HG03135 (cell line): ENCODE data around the gene RNASE13.
"Not testable (repeated sequence)": the region's sequence is repeated elsewhere in the genome, so short reads cannot be mapped to it uniquely, and the experiment has no call there.

Experiments
- ATAC-seq: cut with Tn5 transposase; IDR thresholded peaks from one replicate; pipeline ENCODE4 v1.9.1; 2021; ENCODE audit warnings: mild to moderate bottlenecking, moderate library complexity; ENCODE audit not compliant: unreplicated experiment

Gene RNASE13

GRCh38 chr14:21023817-21024584 lies 10.6 kb downstream of the RNASE13 start:
- no peak for ATAC-seq

GRCh38 chr14:21023174-21023573 lies 11.4 kb downstream of the RNASE13 start:
- no peak for ATAC-seq

- no peak for ATAC-seq
These were observed 11.9 kb downstream of the RNASE13 start for GRCh38 chr14:21022686-21023085.

DNA sequence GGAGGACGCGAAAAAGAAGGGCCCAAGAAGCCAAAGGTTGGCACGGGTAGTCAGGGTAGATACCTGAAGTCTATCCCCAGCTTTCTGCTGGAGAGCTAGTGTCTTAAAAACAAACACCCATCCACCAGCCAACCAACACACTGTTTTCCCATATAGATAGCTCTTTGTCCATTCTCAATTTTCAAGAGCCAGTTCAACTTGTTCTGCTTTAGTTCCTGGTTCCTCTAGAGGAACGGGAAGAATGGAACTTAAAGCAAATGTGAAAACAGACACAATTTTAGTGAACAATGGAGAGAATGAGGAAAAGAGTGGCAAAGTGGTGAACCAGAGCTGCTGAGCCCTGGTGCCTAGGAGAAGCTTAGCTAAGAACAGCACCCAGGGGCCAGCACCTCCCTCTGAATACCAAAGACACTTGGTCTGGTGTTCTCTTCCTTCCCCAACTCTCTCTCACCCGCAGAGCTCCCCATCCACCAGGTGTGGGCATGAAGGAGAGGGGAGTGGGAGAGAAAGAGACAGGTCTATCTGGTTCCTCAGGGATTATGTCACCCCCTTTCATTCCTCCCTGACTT lies 13.5 kb downstream of the RNASE13 start:
- ATAC-seq, result no peak

GRCh38 chr14:21019366-21019765 lies 15.2 kb downstream of the RNASE13 start:
- ATAC-seq, result no peak

DNA sequence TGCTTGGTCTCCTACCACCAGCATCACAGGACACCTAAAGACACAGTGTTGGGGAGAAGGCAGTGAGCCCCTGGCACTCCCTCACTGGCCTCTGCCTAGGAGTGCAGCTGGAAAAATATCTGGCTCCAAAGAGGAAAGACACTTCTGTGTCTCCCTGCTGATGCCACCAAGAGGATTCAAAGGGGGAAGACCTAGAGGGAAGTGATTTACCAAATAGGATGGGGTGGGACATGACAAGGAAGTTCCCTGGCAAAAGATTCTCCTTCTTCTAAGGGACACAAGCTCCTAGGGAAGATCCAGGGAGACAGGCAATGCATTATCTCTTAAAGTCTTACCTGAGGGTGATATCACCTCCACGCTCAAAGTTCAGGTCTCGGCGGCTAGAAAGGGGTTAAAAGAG lies 15.8 kb downstream of the RNASE13 start:
- ATAC-seq, result no peak

GRCh38 chr14:21018286-21018685 lies 16.3 kb downstream of the RNASE13 start:
- no peak for ATAC-seq

- no peak for ATAC-seq
These were observed 16.9 kb downstream of the RNASE13 start for GRCh38 chr14:21017528-21018245.

DNA sequence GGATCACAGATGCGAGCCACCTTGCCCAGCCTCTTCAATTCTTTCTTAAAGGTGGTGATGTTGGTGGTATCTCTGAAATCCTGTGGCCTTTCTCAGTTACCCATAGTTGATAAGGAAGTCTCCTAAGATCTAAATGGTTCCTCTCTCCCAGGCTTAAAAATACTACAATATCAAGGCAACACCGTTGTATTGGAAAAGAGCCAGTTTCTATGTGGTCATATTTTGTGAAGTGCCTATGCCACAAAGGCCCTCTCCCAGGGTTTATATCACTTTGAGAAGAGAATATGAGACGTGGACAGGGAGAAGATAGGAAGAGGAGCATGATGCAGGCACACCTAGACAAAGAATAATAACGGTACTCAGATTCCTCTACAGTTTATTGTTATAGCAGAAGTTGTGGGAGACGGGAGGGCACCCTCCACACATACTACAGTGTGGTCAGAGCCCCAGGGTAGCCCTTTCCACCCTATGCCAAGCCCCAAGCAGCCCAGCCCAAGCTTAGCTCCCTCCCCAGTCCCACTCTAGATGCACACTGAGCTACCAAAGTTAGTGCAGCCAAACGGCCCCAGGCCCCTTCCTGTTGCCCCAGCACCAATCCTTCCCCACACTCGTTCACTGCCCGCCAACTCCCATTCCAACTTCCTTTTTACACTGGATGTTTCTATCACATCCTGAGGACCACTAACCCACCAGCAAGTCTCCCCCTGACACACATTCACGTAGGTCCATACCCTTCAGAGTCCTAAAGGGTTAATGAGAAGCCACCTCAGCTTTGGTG lies 18.0 kb downstream of the RNASE13 start:
- no peak for ATAC-seq

GRCh38 chr14:21015312-21015711 lies 19.3 kb downstream of the RNASE13 start:
- no peak for ATAC-seq

- ATAC-seq, result no peak
These were observed 19.8 kb downstream of the RNASE13 start for GRCh38 chr14:21014761-21015190.

GRCh38 chr14:21011136-21011535 lies 23.5 kb downstream of the RNASE13 start:
- ATAC-seq, result no peak

GRCh38 chr14:21009721-21010120 lies 24.9 kb downstream of the RNASE13 start:
- ATAC-seq, result not testable (repeated sequence)

DNA sequence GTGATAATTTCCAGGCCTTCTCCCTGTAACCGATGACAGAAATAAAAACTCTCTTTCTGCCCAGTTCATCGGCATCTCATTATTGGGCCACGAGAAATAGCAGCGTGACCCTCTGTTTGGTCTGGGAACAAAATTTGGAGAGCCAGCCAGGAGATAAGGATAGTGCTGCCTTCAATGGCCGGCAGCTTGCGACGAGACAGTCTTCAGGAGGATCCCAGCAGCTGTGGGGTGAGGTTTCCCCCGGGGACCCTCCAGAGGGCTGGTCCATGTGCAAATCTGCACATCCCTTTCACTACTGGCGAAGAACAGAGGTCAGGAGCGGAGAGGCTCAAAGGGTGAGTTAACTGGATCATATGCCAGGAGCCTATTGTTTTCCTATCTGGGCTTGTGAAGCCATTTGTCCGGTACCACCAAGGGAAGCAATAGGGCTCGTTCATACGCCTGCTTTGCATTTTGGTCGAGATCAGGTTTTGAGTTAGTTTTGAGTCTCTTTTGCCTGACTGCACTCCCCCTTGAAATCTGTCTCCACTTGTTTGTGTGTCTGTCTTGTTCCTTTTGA lies 30.7 kb downstream of the RNASE13 start:
- no peak for ATAC-seq

DNA sequence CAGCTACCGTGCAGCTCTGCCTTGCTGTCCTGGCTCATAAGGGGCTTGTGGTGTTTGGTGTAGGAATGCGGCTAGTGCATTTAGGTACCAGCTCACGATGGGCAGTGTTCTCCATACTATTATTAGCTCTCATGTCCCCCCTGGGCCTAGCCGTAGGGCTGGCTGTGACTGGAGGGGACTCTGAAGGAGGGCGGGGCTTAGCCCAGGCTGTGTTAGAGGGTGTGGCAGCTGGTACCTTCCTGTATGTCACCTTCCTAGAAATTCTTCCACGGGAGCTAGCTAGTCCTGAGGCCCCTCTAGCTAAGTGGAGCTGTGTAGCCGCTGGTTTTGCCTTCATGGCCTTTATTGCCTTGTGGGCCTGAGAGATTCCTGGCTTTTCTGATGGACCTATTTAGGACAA lies 33.4 kb downstream of the RNASE13 start:
- no peak for ATAC-seq

GRCh38 chr14:20999591-20999990 lies 35.0 kb downstream of the RNASE13 start:
- no peak for ATAC-seq

GRCh38 chr14:20998674-20999366 lies 35.8 kb downstream of the RNASE13 start, which contains the start of gene SLC39A2:
SLC39A2 (plus strand) TSS chr14:20999293; CDS start chr14:20999447, 154 bp downstream.
- no peak for ATAC-seq

- ATAC-seq, result no peak
These were observed 36.5 kb downstream of the RNASE13 start for GRCh38 chr14:20998139-20998538.

DNA sequence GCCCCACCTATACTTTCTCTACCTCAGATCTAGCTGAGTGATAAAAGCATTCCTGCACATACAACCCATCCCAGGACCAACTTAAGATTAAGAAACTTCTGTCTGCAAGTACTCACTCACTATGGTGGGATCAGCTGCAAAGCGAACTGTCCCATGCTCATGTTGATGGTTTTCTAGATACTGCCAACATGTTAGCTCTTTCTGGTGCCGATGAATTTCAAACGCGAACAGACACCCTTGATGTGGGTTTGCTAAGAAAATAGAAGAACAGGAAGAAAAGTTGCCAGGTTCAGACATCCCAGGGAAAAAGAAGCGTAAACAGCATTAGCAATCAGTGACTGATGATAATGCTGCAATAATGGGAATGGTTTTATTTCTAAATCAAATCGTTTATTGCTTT lies 37.0 kb downstream of the RNASE13 start:
- ATAC-seq, result no peak

DNA sequence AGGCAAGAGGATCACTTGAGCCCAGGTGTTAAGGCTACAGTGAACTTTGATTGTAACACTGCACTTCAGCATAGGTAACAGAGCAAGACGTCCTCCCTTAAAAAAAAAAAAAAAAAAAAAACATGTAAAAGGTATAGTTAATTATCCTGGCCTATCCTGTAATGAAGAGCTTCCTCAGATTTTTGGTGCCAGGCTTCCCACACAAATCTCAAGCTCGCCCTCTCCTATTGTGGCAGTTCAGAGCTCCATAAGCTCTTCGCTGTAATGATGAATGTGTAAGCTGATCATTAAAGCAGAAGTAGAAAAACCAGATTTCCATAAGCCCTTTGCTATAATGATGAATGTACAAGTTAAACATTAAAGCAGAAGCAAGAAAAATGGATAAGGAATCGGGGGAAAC lies 37.5 kb downstream of the RNASE13 start:
- ATAC-seq, result no peak
